Lower leg skin (tissue), 3 donors: ENCODE measurements around the gene ROR2.

Experiments
- POLR2A ChIP-seq, 2 donors: fragments of 450-650 bp; IDR thresholded peaks; one replicate each; pipeline ENCODE4 v1.6.1; 2016 to 2017; ENCODE audit warnings: antibody characterized with exemption in 2 of 2, mild to moderate bottlenecking in 1 of 2, moderate library complexity in 1 of 2
- TF ChIP-seq, protein P1 (sequence below), 3 donors: fragments of 450-650 bp; IDR thresholded peaks; one replicate each; pipeline ENCODE4 v1.5.1; 2016; ENCODE audit warnings: antibody characterized with exemption in 3 of 3, mild to moderate bottlenecking in 3 of 3, moderate library complexity in 2 of 3

DNA sequence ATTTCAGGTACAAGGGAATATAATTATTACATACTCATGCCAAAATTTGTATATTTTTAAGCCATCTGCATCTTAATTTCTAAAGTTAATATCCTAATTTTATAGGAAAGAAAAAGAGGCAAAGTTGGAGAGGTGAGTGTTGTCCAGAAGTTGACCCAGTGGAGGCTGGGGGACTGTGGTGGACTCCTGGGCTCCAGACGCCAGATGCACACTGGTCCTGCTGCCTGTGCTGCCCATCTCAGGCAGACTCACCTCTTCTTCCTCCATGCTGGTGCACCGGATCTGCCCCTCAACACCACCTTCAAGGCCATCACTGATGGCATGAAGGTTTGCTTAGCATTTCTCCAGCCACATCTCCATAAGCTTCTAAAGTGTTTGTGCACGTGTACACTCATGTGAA is 305.6 kb downstream of the ROR2 start:
- no peak for TF ChIP-seq POLR2A (IDR thresholded peaks at IDR 0.05)
- TF ChIP-seq, protein P1, sequence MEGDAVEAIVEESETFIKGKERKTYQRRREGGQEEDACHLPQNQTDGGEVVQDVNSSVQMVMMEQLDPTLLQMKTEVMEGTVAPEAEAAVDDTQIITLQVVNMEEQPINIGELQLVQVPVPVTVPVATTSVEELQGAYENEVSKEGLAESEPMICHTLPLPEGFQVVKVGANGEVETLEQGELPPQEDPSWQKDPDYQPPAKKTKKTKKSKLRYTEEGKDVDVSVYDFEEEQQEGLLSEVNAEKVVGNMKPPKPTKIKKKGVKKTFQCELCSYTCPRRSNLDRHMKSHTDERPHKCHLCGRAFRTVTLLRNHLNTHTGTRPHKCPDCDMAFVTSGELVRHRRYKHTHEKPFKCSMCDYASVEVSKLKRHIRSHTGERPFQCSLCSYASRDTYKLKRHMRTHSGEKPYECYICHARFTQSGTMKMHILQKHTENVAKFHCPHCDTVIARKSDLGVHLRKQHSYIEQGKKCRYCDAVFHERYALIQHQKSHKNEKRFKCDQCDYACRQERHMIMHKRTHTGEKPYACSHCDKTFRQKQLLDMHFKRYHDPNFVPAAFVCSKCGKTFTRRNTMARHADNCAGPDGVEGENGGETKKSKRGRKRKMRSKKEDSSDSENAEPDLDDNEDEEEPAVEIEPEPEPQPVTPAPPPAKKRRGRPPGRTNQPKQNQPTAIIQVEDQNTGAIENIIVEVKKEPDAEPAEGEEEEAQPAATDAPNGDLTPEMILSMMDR (IDR thresholded peaks at IDR 0.05): no peak
